SH-SY5Y (cell line): ENCODE measurements around the gene JCAD.
A peak's percentile ranks its signal among the peaks of the same experiment; 100 is the strongest.

Experiments used
- GATA2 ChIP-seq: IDR thresholded peaks from 2 replicates; pipeline ENCODE4 v1.6.1; 2011; ENCODE audit warnings: mild to moderate bottlenecking, low read depth, low read length
- GATA3 ChIP-seq: IDR thresholded peaks from 2 replicates; pipeline ENCODE4 v1.6.1; 2011; ENCODE audit warnings: low read depth, mild to moderate bottlenecking, low read length, moderate library complexity

JCAD gene

DNA sequence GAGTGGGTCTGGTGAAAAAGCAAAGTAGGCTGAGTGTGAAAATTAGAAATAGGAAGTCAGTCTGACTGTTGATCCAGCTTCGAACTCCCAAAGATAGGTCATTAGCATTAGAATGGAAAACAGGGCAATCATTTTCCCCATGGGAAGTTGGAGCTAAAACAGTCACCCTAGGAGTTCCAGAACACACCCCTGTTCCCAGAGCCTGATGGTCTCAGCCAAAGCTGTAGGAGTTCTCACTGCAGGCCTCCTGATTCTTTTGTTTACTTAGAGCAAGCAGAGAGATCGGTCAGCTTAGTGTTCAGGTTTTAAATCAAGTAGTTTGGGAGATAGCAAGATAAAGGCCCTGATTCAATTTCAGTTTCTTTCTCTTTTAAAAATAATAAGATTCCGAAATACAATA, 28.8 kb upstream of the JCAD start:
- TF ChIP-seq GATA2 (no peak), GATA3 (no peak)

DNA sequence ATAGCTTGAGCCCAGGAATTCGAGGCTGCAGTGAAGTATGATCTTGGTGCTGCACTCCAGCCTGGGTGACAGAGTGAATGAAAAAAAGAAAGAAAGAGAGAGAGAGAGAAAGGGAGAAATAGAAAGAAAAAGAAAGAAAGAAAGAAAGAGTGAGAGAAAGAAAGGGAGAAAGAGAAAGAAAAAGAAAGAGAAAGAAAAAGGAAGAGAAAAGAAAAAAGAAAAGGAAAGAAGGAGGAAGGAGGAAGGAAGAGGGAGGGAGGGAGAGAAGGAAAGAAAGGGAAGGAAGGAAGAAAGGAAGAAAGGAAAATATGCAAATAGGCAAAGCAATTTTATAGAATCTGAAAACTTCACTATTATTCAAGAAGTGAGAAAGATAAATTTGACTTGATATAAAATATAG, 24.5 kb upstream of the JCAD start:
- TF ChIP-seq GATA3 (no peak), GATA2 (no peak)

GRCh38 chr10:30081182-30081581, 21.8 kb upstream of the JCAD start:
- TF ChIP-seq GATA3 = no peak
- no peak for TF ChIP-seq GATA2

DNA sequence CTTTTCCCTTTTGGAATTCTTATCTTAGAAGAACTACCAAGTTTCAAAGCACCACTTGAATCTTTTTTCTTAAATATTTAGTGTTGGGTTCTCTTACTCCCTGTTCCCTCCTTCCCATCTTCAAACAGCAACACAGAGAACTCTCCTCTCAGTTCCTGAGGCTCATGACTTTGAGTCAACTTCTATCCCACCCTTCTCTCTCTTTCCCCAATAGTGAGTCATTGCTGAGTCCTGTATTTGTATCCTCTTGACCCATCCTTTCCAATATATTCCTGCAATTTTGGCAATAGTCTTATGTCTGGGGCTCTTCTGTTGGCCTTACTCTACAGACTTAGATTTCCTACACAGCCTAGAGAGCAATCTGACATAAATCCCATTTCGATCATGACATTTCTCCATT, 20.8 kb upstream of the JCAD start:
- TF ChIP-seq GATA3 (no peak), GATA2 (no peak)

GRCh38 chr10:30079408-30079807, 20.0 kb upstream of the JCAD start:
- TF ChIP-seq GATA3 = no peak
- TF ChIP-seq GATA2 = no peak

- TF ChIP-seq GATA2 (no peak), GATA3 (no peak)
Measured at GRCh38 chr10:30075481-30075880, 16.1 kb upstream of the JCAD start.

DNA sequence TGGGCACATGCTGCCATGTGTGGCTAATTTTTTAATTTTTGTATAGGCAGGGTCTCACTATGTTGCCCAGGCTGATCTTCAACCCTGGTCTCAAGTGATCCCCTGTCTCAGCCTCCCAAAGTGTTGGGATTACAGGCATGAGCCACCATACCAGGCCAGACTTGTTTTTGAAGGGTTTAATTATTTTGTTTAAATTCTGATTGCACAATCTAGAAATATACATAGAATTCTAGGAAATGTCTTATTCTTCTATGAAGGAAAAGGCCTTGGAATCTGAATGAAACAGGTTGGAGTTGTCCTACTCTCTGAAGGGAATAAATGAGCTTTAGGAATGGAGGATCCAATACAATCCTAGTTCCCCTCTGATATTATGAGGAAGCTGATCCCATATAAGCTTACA, 15.5 kb upstream of the JCAD start:
- TF ChIP-seq GATA3 = no peak

GRCh38 chr10:30074090-30074489, 14.7 kb upstream of the JCAD start:
- no peak for TF ChIP-seq GATA3
- TF ChIP-seq GATA2 = no peak

DNA sequence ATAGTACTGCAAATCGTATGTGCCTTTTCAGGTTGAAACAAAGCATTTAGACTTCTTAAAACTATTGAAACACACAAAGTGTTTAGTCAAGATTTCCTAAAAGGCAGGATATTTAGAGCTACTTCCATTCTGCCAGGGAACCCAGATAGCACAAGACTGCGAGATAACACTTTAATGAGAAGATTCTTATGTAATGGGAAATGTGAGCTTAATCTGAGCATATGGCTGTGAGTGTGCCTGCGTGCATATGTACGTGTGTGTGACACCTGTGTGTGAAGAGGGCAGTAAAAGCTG, 14.3 kb upstream of the JCAD start:
- TF ChIP-seq GATA3 (no peak), GATA2 (no peak)

DNA sequence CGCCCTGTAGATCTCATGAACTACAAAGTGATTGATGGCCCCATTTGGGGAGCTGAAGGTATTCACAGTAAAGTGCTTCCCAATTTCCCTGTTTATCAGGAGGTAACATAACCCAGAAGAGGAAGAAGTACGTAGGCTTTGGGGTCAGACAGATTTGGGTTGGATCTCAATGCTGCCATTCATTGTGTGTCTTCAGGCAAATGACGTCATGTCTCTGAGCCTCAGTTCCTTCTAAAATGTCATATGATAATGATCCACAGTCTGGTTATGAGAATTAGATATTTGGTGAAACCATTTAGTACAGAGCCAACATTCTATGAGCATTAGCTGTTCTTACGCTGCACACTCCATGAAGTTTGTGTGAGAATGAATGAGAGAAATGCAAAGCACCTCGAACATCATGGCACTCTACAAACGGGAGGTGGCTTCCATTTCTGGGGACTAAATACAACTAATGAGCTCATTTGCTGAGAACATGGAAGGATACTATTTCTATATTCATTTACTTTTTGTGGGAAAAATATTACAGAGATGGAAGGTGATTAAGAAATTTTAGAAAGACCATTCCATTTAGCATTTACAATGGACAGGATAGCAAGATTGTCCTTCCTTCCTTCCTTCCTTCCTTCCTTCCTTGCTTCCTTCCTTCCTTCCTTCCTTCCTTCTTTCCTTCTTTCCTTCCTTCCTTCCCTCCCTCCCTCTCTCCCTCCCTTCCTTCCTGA, 13.8 kb upstream of the JCAD start:
- TF ChIP-seq GATA2 = no peak
- TF ChIP-seq GATA3 = no peak

DNA sequence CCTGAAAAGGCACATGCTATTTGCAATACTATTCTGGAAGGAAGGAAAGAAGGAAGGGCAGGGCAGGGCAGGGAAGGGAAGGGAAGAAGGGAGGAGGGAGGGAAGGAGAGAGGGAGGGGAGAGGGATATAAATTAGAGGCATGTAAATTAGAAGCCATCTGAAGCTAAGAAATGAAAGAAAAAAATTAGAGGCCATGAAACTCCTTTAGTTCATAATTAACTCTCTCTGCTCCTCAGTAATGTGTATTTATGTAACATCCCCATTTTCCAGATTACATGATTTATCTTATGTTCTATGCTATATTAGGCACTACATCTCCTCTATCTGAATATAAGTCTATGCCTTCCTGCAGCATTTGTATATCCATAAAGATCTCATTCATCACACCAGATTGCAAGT, 12.7 kb upstream of the JCAD start:
- no peak for TF ChIP-seq GATA2
- no peak for TF ChIP-seq GATA3

GRCh38 chr10:30070001-30070685, 10.8 kb upstream of the JCAD start:
- TF ChIP-seq GATA2 (peak; percentile 79), GATA3 (0 out of 2 replicates have a peak, but pooled peaks have one; percentile 18)

DNA sequence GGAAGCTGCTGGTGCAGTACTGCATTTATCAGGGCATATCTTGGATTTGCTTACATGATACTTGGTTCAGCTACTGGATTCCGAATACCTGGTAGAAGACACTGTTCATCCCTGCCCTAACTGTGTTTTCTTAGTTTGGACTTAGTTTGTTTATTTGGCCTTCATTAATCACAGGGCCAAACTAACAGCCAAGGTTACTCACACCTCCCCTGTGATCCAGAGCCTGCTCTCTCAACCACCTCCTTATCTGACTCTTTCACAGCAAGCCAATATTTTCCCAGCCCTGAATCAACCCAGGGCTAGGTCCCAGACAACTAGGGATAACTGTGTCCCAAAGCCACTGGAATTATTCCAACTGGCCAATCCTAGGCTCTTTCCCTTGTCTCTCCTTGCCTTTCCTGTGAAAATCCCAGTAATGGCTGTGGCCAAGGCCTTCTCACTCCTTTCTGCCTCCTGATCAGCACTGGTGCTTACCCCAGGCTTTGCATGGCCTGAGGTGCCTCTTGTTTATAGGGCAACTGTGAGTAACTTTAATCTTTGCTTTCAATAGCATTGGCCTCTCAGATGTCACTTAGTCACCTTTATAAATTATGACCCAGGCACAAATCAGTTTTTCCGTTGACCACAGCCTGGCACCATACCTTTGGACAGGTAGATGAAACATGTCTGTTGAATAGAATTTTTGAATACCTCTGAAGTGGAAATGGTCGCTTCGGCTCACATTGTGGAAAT, 9.3 kb upstream of the JCAD start:
- no peak for TF ChIP-seq GATA3

- TF ChIP-seq GATA2 (no peak), GATA3 (no peak)
Measured at GRCh38 chr10:30063099-30063498, 3.7 kb upstream of the JCAD start.

GRCh38 chr10:30062582-30062981, 3.2 kb upstream of the JCAD start:
- TF ChIP-seq GATA2 = no peak
- no peak for TF ChIP-seq GATA3
